Upper lobe of left lung (tissue), 4 donors: Measurements from ENCODE around the gene P2RY6.

Experiments
- EP300 ChIP-seq, 4 donors: sonication (generic); formaldehyde crosslinking; IDR thresholded peaks; one replicate each; pipeline ENCODE4 v1.5.1; 2017; ENCODE audit warnings: antibody characterized with exemption in 4 of 4, control low read depth in 2 of 4
- POLR2A ChIP-seq, 4 donors: fragments of 450-650 bp; IDR thresholded peaks; one replicate each; pipeline ENCODE4 v1.5.1; 2016 to 2017; ENCODE audit warnings: antibody characterized with exemption in 4 of 4, mild to moderate bottlenecking in 2 of 4
- POLR2AphosphoS5 ChIP-seq, 2 donors: sonication (generic); formaldehyde crosslinking; IDR thresholded peaks; one replicate each; pipeline ENCODE4 v1.5.1; 2017; ENCODE audit warnings: antibody characterized with exemption in 2 of 2
- TF ChIP-seq, protein P1 (sequence below), 6 experiments: fragments of 450-650 bp in 4 of 6; fragments of 200-600 bp in 2 of 6; sonication (generic) in 2 of 6; IDR thresholded peaks; one replicate each; pipeline ENCODE4 v1.5.1; 2016 to 2019; ENCODE audit warnings: antibody characterized with exemption in 6 of 6

DNA sequence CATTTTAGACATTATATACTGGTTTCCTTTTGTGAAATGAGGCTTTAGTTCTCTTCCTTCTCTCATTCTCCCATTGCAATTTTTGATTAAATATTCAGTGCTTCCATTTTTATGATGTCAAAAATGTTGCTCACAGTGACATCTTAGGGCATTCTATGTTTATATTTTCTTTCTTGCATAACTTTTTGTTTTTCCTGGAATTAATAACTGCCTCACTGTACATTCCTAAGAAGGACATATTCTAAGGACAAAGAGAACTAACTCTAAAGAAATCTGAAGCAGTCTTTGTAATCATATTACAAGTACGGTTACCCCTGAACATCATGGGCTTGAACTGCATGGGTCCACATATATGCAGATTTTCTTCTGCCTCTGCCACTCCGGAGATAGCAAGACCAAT, 25.8 kb upstream of the P2RY6 start:
- TF ChIP-seq, protein P1, sequence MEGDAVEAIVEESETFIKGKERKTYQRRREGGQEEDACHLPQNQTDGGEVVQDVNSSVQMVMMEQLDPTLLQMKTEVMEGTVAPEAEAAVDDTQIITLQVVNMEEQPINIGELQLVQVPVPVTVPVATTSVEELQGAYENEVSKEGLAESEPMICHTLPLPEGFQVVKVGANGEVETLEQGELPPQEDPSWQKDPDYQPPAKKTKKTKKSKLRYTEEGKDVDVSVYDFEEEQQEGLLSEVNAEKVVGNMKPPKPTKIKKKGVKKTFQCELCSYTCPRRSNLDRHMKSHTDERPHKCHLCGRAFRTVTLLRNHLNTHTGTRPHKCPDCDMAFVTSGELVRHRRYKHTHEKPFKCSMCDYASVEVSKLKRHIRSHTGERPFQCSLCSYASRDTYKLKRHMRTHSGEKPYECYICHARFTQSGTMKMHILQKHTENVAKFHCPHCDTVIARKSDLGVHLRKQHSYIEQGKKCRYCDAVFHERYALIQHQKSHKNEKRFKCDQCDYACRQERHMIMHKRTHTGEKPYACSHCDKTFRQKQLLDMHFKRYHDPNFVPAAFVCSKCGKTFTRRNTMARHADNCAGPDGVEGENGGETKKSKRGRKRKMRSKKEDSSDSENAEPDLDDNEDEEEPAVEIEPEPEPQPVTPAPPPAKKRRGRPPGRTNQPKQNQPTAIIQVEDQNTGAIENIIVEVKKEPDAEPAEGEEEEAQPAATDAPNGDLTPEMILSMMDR (IDR thresholded peaks at IDR 0.05) = no peak
- TF ChIP-seq EP300 (IDR thresholded peaks at IDR 0.05) = no peak
- no peak for TF ChIP-seq POLR2AphosphoS5 (IDR thresholded peaks at IDR 0.05)
- no peak for TF ChIP-seq POLR2A (IDR thresholded peaks at IDR 0.05)
